Embryonic facial prominence (tissue), 1 donor: Measurements from ENCODE around the gene MLIP.
A peak's percentile ranks its signal among the peaks of the same experiment; 100 is the strongest.
"Not testable (repeated sequence)": the region's sequence is repeated elsewhere in the genome, so short reads cannot be mapped to it uniquely, and the experiment has no call there.

Experiments used
- DNase-seq: peaks from one replicate; pipeline ENCODE4 v3.0.0-alpha.2; 2016; ENCODE audit errors: extremely low spot score

Gene MLIP

GRCh38 chr6:54232703-54233102 is 121.5 kb downstream of the MLIP start:
- DNase-seq: no peak

GRCh38 chr6:54234539-54234938 is 123.3 kb downstream of the MLIP start:
- DNase-seq: no peak

GRCh38 chr6:54236984-54237383 is 125.7 kb downstream of the MLIP start:
- no peak for DNase-seq

- no peak for DNase-seq
These were observed 127.2 kb downstream of the MLIP start for GRCh38 chr6:54238396-54238795.

- DNase-seq: no peak
These were observed 132.5 kb downstream of the MLIP start for GRCh38 chr6:54243699-54244098.

- DNase-seq: no peak
These were observed 133.2 kb downstream of the MLIP start for GRCh38 chr6:54244430-54244829.

- no peak for DNase-seq
These were observed 134.0 kb downstream of the MLIP start for GRCh38 chr6:54245265-54245664.

GRCh38 chr6:54248319-54248718 is 137.1 kb downstream of the MLIP start:
- no peak for DNase-seq

- DNase-seq: no peak
These were observed 137.8 kb downstream of the MLIP start for GRCh38 chr6:54248994-54249393.

- DNase-seq: not testable (repeated sequence)
These were observed 138.6 kb downstream of the MLIP start for GRCh38 chr6:54249812-54250211.

GRCh38 chr6:54252496-54252895 is 141.3 kb downstream of the MLIP start:
- no peak for DNase-seq

- DNase-seq: no peak
These were observed 141.7 kb downstream of the MLIP start for GRCh38 chr6:54252916-54253315.

GRCh38 chr6:54254886-54255285 is 143.6 kb downstream of the MLIP start:
- DNase-seq: no peak

GRCh38 chr6:54255886-54256285 is 144.6 kb downstream of the MLIP start:
- DNase-seq: no peak

- no peak for DNase-seq
These were observed 148.8 kb downstream of the MLIP start for GRCh38 chr6:54260025-54260424.

GRCh38 chr6:54262499-54262898 is 151.3 kb downstream of the MLIP start:
- no peak for DNase-seq

- DNase-seq: no peak
These were observed 151.7 kb downstream of the MLIP start for GRCh38 chr6:54262971-54263370.

GRCh38 chr6:54264581-54265272 is 153.5 kb downstream of the MLIP start:
- DNase-seq: no peak

GRCh38 chr6:54266400-54266923 is 155.2 kb downstream of the MLIP start:
- no peak for DNase-seq

GRCh38 chr6:54267798-54268197 is 156.6 kb downstream of the MLIP start:
- DNase-seq: no peak

- no peak for DNase-seq
These were observed 162.1 kb downstream of the MLIP start for GRCh38 chr6:54273214-54273820.

GRCh38 chr6:54274383-54274782 is 163.1 kb downstream of the MLIP start:
- DNase-seq: no peak

GRCh38 chr6:54282186-54282585 is 170.9 kb downstream of the MLIP start:
- peak; percentile 25 for DNase-seq
